PC-3 (cell line): ENCODE results near the gene IL25. TPM values are rescaled to one million over a fixed set of nuclear protein-coding genes. Genes with fewer than 3 reads are reported as not detected.

Experiments
- ATAC-seq: fragments of 200-7000 bp; cut with Tn5 transposase; 2 replicates; pipeline ENCODE4 v1.9.1; 2020; ENCODE audit warnings: mild to moderate bottlenecking, moderate library complexity
- BruUV-seq: library from RNA; stranded (reverse); fragments of 400-500 nt; replicated peaks from 2 replicates; lab custom pipeline; 2021; lab: Mats Ljungman, UMichigan
- CTCF ChIA-PET: fragments of 300-600 bp; sonication (Branson Sonifier 250); formaldehyde crosslinking; loops from one replicate; lab custom pipeline; 2022; ENCODE audit warnings: antibody characterized with exemption; lab: Charles Lee
- POLR2A ChIA-PET: fragments of 300-600 bp; sonication (Branson Sonifier 250); formaldehyde crosslinking; loops from one replicate; lab custom pipeline; 2022; ENCODE audit warnings: antibody characterized with exemption; ENCODE audit not compliant: unreplicated experiment; lab: Charles Lee
- DNase-seq: peaks from one replicate; pipeline ENCODE4 v3.0.0-alpha.2; 2015
- H2AFZ ChIP-seq: fragments of 300-600 bp; sonication (generic); 2 replicates; pipeline ENCODE4 v1.6.0; 2016; ENCODE audit warnings: antibody characterized with exemption, low read length
- H3F3A ChIP-seq: fragments of 300-600 bp; sonication (generic); one replicate; pipeline ENCODE4 v1.6.0; 2017; ENCODE audit warnings: antibody characterized with exemption, low read length, control low read depth, mild to moderate bottlenecking; ENCODE audit not compliant: unreplicated experiment
- H3K27ac ChIP-seq: fragments of 300-600 bp; sonication (generic); 2 replicates; pipeline ENCODE4 v1.5.1; 2016; ENCODE audit warnings: mild to moderate bottlenecking, low read length
- H3K27me3 ChIP-seq: fragments of 300-600 bp; sonication (generic); 2 replicates; pipeline ENCODE4 v1.6.1; 2016; ENCODE audit warnings: low read length, mixed read lengths
- H3K36me3 ChIP-seq: fragments of 300-600 bp; sonication (generic); 2 replicates; pipeline ENCODE4 v1.6.1; 2016; ENCODE audit warnings: low read depth, mixed run types, low read length, mixed read lengths
- H3K4me1 ChIP-seq: fragments of 300-600 bp; sonication (generic); 2 replicates; pipeline ENCODE4 v1.5.1; 2016; ENCODE audit warnings: low read length; ENCODE audit not compliant: insufficient read depth
- H3K4me2 ChIP-seq: fragments of 300-600 bp; sonication (generic); 2 replicates; pipeline ENCODE4 v1.6.0; 2016; ENCODE audit warnings: low read length
- H3K4me3 ChIP-seq: fragments of 300-600 bp; sonication (generic); 2 replicates; pipeline ENCODE4 v1.5.1; 2016; ENCODE audit warnings: mild to moderate bottlenecking, low read length, mixed read lengths
- H3K79me2 ChIP-seq: fragments of 300-600 bp; sonication (generic); 2 replicates; pipeline ENCODE4 v1.6.1; 2017; ENCODE audit warnings: low read length, mixed read lengths
- H3K9ac ChIP-seq: fragments of 300-600 bp; sonication (generic); 2 replicates; pipeline ENCODE4 v1.6.0; 2016; ENCODE audit warnings: mild to moderate bottlenecking, low read length
- H3K9me2 ChIP-seq: fragments of 300-600 bp; sonication (generic); replicated peaks from 2 replicates; pipeline ENCODE4 v1.6.1; 2016; ENCODE audit warnings: mixed run types, low read length, mixed read lengths
- H3K9me3 ChIP-seq: fragments of 300-600 bp; sonication (generic); 2 replicates; pipeline ENCODE4 v1.6.1; 2016; ENCODE audit warnings: low read length, mixed read lengths
- H4K20me1 ChIP-seq: fragments of 300-600 bp; sonication (generic); 2 replicates; pipeline ENCODE4 v1.6.1; 2016; ENCODE audit warnings: low read length, mixed read lengths
- EZH2 ChIP-seq: fragments of 300-600 bp; sonication (generic); IDR thresholded peaks from one replicate; pipeline ENCODE4 v1.6.1; 2017; ENCODE audit warnings: antibody characterized with exemption, mild to moderate bottlenecking, low read length; ENCODE audit not compliant: unreplicated experiment
- EZH2phosphoT487 ChIP-seq: fragments of 300-600 bp; sonication (generic); IDR thresholded peaks from 2 replicates; pipeline ENCODE4 v1.6.1; 2018; ENCODE audit warnings: mild to moderate bottlenecking, antibody characterized with exemption, low read length, borderline replicate concordance
- intact Hi-C: fragments of 100-400 bp; cut with micrococcal nuclease; formaldehyde crosslinking; loops from 2 replicates; pipeline ENCODE4 v1.9.0; 2023
- total RNA-seq: library from RNA; depleted of rRNA; stranded (reverse); fragments of >200 nt; gene quantifications from 2 replicates; pipeline ENCODE4 v1.2.3, GENCODE V29; 2014
- TF ChIP-seq, protein P1 (sequence below): fragments of 300-600 bp; sonication (generic); conservative IDR thresholded peaks from 2 replicates; pipeline ENCODE4 v1.5.1; 2017; ENCODE audit warnings: antibody characterized with exemption, low read depth, mild to moderate bottlenecking, low read length

IL25 gene
- total RNA-seq, 1 experiment from 2014 or later = not detected

DNA sequence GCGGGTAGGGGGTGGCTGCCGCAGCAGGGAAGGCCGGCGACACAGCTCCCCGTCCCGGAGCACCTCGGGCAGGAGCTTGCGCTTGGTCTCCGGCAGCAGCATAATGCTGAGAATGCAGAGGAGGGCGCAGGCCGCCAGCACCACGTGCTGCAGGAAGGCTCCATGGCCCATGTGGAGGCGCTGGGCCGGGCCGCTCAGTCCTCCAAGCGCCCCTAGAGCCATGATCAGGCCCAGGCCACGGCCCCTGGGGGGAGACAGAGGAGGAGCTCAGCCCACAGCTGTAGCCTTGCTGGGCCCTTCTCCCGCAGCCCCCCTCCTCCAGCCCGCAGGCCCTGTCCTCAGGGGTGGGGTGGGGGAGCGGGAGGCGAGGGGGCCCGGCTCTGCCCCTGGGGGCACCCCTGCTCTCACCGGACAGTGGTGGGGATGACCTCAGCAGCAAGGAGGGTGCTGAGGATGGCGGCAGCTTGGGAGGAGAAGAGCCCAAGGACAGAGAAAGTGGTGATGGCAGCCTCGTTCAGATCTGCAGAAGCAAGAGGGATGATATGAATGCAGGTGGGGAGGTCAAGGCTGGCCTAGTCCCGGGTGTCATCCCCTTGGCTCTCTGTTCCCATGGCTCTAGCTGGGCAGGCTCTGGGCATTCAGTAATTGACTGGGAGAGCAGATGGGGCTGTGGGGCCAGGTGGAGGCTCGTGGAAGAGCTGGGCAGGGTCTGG is 25.8 kb upstream of the IL25 start:
- Histone ChIP-seq H3K36me3 (no peaks in the 10 kb centered on the region), H3K27ac (no peak overlapping the region), H3K4me2 (no peak overlapping the region), H3K79me2 (no peaks in the 10 kb centered on the region), H3K9me3 (no peaks in the 10 kb centered on the region), H2AFZ (no peak overlapping the region), H3K4me3 (no peak overlapping the region), H3K9ac (no peak overlapping the region), H3K9me2 (no peaks in the 10 kb centered on the region), H3K4me1 (no peaks in the 10 kb centered on the region), H3F3A (no peaks in the 10 kb centered on the region), H3K27me3 (no peaks in the 10 kb centered on the region), H4K20me1 (no peaks in the 10 kb centered on the region)
- DNase-seq (no peak), ATAC-seq (no peak)
- TF ChIP-seq EZH2phosphoT487 = no peak
- TF ChIP-seq, protein P1, sequence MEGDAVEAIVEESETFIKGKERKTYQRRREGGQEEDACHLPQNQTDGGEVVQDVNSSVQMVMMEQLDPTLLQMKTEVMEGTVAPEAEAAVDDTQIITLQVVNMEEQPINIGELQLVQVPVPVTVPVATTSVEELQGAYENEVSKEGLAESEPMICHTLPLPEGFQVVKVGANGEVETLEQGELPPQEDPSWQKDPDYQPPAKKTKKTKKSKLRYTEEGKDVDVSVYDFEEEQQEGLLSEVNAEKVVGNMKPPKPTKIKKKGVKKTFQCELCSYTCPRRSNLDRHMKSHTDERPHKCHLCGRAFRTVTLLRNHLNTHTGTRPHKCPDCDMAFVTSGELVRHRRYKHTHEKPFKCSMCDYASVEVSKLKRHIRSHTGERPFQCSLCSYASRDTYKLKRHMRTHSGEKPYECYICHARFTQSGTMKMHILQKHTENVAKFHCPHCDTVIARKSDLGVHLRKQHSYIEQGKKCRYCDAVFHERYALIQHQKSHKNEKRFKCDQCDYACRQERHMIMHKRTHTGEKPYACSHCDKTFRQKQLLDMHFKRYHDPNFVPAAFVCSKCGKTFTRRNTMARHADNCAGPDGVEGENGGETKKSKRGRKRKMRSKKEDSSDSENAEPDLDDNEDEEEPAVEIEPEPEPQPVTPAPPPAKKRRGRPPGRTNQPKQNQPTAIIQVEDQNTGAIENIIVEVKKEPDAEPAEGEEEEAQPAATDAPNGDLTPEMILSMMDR = no peak
- no peak for TF ChIP-seq EZH2
- POLR2A ChIA-PET = no interaction called here
- intact Hi-C loops = no loop called here
- CTCF ChIA-PET = no interaction called here
- BruUV-seq = no TSS peak

DNA sequence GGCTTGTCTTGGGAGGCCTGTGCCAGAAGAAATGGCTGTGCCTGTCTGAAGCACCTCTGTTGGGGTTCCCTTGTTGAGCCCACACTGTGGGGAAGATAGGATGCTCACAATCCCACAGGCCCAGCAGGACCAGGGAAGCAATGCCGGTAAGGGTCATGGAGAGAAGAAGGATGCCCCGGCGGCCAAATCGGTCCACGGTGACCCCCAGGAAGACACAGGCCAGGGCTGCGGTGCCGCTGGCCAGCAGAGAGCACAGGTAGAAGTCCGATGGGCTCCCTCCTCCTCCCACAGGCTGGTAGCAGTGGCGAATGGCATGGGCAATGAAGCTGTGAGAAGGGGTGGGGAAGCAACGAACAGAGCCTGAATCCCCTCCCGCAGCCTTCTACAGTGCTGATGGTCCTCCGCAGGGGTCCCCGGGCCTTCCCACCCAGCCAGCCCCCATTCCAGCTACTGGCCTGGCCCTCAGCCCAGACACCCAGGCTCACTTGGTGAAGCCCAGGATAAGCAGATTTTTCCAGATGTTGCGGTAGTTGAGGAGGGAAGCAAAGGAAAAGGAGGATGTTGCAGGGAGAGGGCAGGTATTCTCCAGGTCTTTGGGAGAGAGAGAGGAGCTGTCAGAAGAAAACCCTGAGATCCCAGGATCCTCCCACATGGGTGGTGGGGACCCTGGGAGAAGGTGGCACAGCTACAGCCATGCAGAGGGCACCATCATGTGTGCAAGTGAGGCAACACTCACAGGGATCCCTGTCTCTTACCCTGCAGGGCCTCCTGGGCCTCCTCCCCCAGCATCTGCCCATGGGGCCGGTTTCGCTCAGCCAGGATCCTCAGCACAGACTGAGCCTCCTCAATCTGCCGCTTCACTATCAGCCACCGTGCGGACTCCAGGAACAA is 25.0 kb upstream of the IL25 start:
- Histone ChIP-seq H3K79me2 (no peaks in the 10 kb centered on the region), H3K4me3 (no peak overlapping the region), H2AFZ (no peak overlapping the region), H3K27me3 (no peaks in the 10 kb centered on the region), H3K27ac (no peak overlapping the region), H3K4me2 (no peak overlapping the region), H3K36me3 (no peaks in the 10 kb centered on the region), H3K9ac (no peak overlapping the region), H3F3A (no peaks in the 10 kb centered on the region), H3K9me3 (no peaks in the 10 kb centered on the region), H3K4me1 (no peaks in the 10 kb centered on the region), H4K20me1 (no peaks in the 10 kb centered on the region), H3K9me2 (no peaks in the 10 kb centered on the region)
- DNase-seq (no peak), ATAC-seq (no peak)
- ChIA-PET POLR2A (no interaction called here), CTCF (no interaction called here)
- intact Hi-C loops = no loop called here
- no TSS peak for BruUV-seq
- TF ChIP-seq, protein P1 = no peak
- no peak for TF ChIP-seq EZH2
- no peak for TF ChIP-seq EZH2phosphoT487
